Measurements from ENCODE around the gene REEP1.

REEP1 gene

DNA sequence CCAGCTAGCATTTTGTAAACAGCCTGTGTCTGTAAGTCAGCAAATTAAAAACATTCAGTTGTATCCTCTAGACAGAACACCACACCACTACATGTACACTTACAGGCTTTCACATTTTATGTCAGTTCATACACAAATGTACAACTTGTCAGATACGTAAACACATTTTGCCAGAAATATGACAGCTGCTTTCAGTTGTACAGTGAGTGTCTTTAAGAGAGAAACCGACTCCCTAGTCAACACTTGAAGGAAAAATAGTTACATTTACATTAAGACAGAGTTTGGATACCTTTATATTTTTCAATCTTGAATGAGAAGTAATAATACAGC lies 123.0 kb downstream of the REEP1 start:
- H3K4me2 ChIP-seq: no peak overlapping the region
- H3K36me3 ChIP-seq: peaks cover 41 to 54% (median 50%) of the 10 kb centered on the region in 11 experiments
- H3K9me3 ChIP-seq (replicated peaks in 1 of 11): peaks cover 0 to 7% (median 0%) of the 10 kb centered on the region in 11 experiments; a peak in 1 of 22 replicates
- no peak for TF ChIP-seq Cebpa-rat (IDR thresholded peaks at IDR 0.05)
- no peaks in the 10 kb centered on the region; a peak in 4 of 22 replicates for H4K20me1 ChIP-seq
- no peak overlapping the region for H3K9ac ChIP-seq
- peaks cover 21 to 25% (median 23%) of the 10 kb centered on the region in 10 experiments for H3K4me1 ChIP-seq
- no peak overlapping the region for H3K27ac ChIP-seq
- H3K27me3 ChIP-seq: no peaks in the 10 kb centered on the region
- no peak overlapping the region for H3K4me3 ChIP-seq

GRCh38 chr2:86213699-86214502 lies 123.5 kb downstream of the REEP1 start:
- no peak overlapping the region for H3K9ac ChIP-seq
- peaks cover 21 to 25% (median 23%) of the 10 kb centered on the region in 10 experiments for H3K4me1 ChIP-seq
- no peak for TF ChIP-seq Cebpa-rat (IDR thresholded peaks at IDR 0.05)
- no peaks in the 10 kb centered on the region for H3K27me3 ChIP-seq
- H3K9me3 ChIP-seq (replicated peaks in 1 of 11): peaks cover 0 to 7% (median 0%) of the 10 kb centered on the region in 11 experiments; a peak in 1 of 22 replicates
- no peak overlapping the region for H3K4me2 ChIP-seq
- H4K20me1 ChIP-seq: no peaks in the 10 kb centered on the region; a peak in 4 of 22 replicates
- H3K27ac ChIP-seq: no peak overlapping the region
- peaks cover 47 to 59% (median 55%) of the 10 kb centered on the region in 11 experiments for H3K36me3 ChIP-seq
- no peak overlapping the region for H3K4me3 ChIP-seq

- Histone ChIP-seq H3K27ac (no peak overlapping the region), H3K4me1 (peaks cover 13 to 22% (median 15%) of the 10 kb centered on the region in 10 experiments), H3K27me3 (no peaks in the 10 kb centered on the region), H3K4me3 (no peak overlapping the region), H4K20me1 (no peaks in the 10 kb centered on the region; a peak in 4 of 22 replicates), H3K4me2 (no peak overlapping the region), H3K9me3 (replicated peaks in 1 of 11) (peaks cover 0 to 5% (median 0%) of the 10 kb centered on the region in 11 experiments; a peak in 1 of 22 replicates), H3K36me3 (peaks cover 55 to 68% (median 64%) of the 10 kb centered on the region in 11 experiments), H3K9ac (no peak overlapping the region)
- TF ChIP-seq Cebpa-rat (IDR thresholded peaks at IDR 0.05): no peak
Observed at GRCh38 chr2:86213056-86213455, 124.4 kb downstream of the REEP1 start.

DNA sequence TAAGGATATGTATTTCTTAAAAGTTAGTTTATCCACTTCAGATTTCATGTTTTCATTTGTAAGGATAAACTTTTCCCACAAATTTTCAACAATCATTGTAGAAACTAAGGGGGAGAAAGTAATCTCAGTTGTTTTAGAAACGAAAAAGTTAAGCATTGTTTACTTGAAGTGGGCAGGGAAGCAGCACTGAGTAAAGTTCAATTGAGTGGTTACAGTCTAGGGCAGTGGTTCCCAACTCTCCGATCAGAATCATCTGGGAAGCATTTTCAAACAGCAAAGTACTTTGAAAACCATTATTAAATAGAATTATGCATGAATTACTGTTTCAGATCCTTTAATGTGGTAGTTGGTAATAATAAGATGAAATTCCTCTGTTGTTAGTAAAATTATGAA lies 125.6 kb downstream of the REEP1 start:
- Histone ChIP-seq H3K4me1 (peaks cover 0 to 9% (median 3%) of the 10 kb centered on the region in 10 experiments; a peak in 18 of 20 replicates), H3K27me3 (no peaks in the 10 kb centered on the region), H3K36me3 (peaks cover 68 to 80% (median 76%) of the 10 kb centered on the region in 11 experiments), H3K4me3 (no peak overlapping the region), H3K4me2 (no peak overlapping the region), H3K9ac (no peak overlapping the region), H3K9me3 (replicated peaks in 1 of 11) (no peaks in the 10 kb centered on the region), H4K20me1 (no peaks in the 10 kb centered on the region; a peak in 4 of 22 replicates), H3K27ac (no peak overlapping the region)
- TF ChIP-seq Cebpa-rat (IDR thresholded peaks at IDR 0.05): no peak

GRCh38 chr2:86211033-86211795 lies 126.2 kb downstream of the REEP1 start:
- no peak for TF ChIP-seq Cebpa-rat (IDR thresholded peaks at IDR 0.05)
- Histone ChIP-seq H3K36me3 (peaks cover 74 to 86% (median 82%) of the 10 kb centered on the region in 11 experiments), H3K4me2 (no peak overlapping the region), H3K27me3 (no peaks in the 10 kb centered on the region), H3K4me3 (no peak overlapping the region), H3K9ac (no peak overlapping the region), H4K20me1 (no peaks in the 10 kb centered on the region; a peak in 4 of 22 replicates), H3K4me1 (peaks cover 0 to 3% (median 0%) of the 10 kb centered on the region in 10 experiments; a peak in 4 of 20 replicates), H3K9me3 (replicated peaks in 1 of 11) (no peaks in the 10 kb centered on the region), H3K27ac (no peak overlapping the region)

DNA sequence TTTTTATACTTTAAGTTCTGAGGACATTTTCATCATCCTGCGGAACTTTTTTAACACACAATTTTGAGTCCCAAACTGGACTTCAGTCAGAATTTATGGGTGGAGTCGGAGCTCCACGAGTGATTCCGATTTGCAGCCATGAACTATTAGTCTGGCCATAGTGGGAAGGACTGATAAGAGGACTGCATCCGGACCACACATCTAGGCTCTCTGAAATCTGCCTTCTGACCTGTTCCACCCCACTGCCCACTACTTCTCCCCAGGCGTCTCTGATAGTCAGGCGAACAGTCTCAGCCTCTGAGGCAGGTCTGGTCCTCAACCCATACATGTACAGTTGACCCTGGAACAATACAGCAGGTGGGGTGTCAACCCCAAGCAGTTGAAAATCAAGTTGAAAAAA lies 133.0 kb downstream of the REEP1 start:
- no peak overlapping the region for H3K27ac ChIP-seq
- H3K4me1 ChIP-seq: peaks cover 15 to 30% (median 26%) of the 10 kb centered on the region in 10 experiments
- TF ChIP-seq Cebpa-rat (IDR thresholded peaks at IDR 0.05): no peak
- no peaks in the 10 kb centered on the region for H3K9me3 ChIP-seq (replicated peaks in 1 of 11)
- H3K4me3 ChIP-seq: no peak overlapping the region
- H3K36me3 ChIP-seq: peaks cover 39 to 58% (median 43%) of the 10 kb centered on the region in 11 experiments
- peak overlapping the region in 4 of 11 experiments; percentile 16 to 30 (median 24); a peak in 3 of 22 replicates for H3K4me2 ChIP-seq
- H4K20me1 ChIP-seq: peaks cover 0 to 23% (median 14%) of the 10 kb centered on the region in 11 experiments; a peak in 11 of 22 replicates
- H3K27me3 ChIP-seq: no peaks in the 10 kb centered on the region
- no peak overlapping the region for H3K9ac ChIP-seq

DNA sequence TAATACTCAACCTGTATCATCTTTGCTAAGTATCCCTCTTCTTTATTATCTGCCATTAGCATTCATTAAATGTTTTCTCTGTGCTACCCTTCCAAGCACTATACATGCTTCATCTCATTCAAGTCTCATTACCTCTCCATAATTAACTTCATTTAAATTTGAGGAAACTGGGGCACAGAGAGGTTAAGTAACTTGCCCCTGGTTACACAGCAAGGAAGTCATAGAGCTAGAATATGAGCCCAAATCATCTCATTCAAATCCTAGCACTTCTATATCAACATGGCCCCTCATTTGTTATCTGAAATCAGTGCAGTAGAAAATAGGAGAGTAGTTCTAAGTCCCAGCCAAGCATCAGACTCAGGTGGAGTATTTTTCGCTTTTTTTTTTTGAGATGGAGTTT lies 133.8 kb downstream of the REEP1 start:
- no peaks in the 10 kb centered on the region for H3K27me3 ChIP-seq
- H4K20me1 ChIP-seq: peaks cover 0 to 23% (median 14%) of the 10 kb centered on the region in 11 experiments; a peak in 11 of 22 replicates
- TF ChIP-seq Cebpa-rat (IDR thresholded peaks at IDR 0.05): no peak
- H3K4me2 ChIP-seq: peak overlapping the region; percentile 4 to 61 (median 31); a peak in 16 of 22 replicates
- peaks cover 30 to 50% (median 35%) of the 10 kb centered on the region in 11 experiments for H3K36me3 ChIP-seq
- no peak overlapping the region for H3K4me3 ChIP-seq
- H3K27ac ChIP-seq: no peak overlapping the region
- no peaks in the 10 kb centered on the region for H3K9me3 ChIP-seq (replicated peaks in 1 of 11)
- H3K9ac ChIP-seq: 0 out of 22 replicates have a peak overlapping the region, but pooled peaks of 1 of the 11 experiments have one; percentile 1
- peaks cover 19 to 35% (median 27%) of the 10 kb centered on the region in 10 experiments for H3K4me1 ChIP-seq

- Histone ChIP-seq H3K27me3 (no peaks in the 10 kb centered on the region), H3K4me1 (peaks cover 20 to 36% (median 30%) of the 10 kb centered on the region in 10 experiments), H3K9me3 (replicated peaks in 1 of 11) (no peaks in the 10 kb centered on the region), H3K27ac (no peak overlapping the region), H3K4me3 (no peak overlapping the region), H3K4me2 (no peak overlapping the region), H3K9ac (no peak overlapping the region), H3K36me3 (peaks cover 21 to 41% (median 26%) of the 10 kb centered on the region in 11 experiments), H4K20me1 (peaks cover 0 to 23% (median 14%) of the 10 kb centered on the region in 11 experiments; a peak in 11 of 22 replicates)
- no peak for TF ChIP-seq Cebpa-rat (IDR thresholded peaks at IDR 0.05)
Observed at GRCh38 chr2:86202702-86203101, 134.7 kb downstream of the REEP1 start.

DNA sequence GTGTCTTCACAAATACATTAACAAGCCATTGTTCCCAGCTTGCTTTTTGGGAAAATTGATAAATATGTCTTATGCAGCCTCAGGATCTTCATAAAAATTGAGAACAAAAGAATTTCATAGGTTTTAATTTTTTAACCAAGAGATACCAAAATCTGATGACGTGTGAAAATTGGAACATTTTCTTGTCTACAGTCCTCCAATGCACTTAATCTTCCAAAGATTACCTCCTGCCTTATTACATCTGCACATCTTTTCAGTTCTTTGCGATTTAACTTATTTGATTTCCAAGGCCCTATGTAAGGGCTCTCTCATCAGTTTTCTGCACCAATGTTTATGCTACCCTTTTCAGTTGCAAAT lies 135.1 kb downstream of the REEP1 start:
- Histone ChIP-seq H3K4me3 (no peak overlapping the region), H4K20me1 (peaks cover 0 to 23% (median 14%) of the 10 kb centered on the region in 11 experiments; a peak in 11 of 22 replicates), H3K4me2 (peak overlapping the region in 2 of 11 experiments; percentile 26 to 85; a peak in 2 of 22 replicates), H3K36me3 (peaks cover 17 to 37% (median 22%) of the 10 kb centered on the region in 11 experiments), H3K27ac (no peak overlapping the region), H3K9ac (0 out of 22 replicates have a peak overlapping the region, but pooled peaks of 1 of the 11 experiments have one; percentile 13), H3K27me3 (no peaks in the 10 kb centered on the region), H3K4me1 (peaks cover 20 to 39% (median 30%) of the 10 kb centered on the region in 10 experiments), H3K9me3 (replicated peaks in 1 of 11) (no peaks in the 10 kb centered on the region)
- no peak for TF ChIP-seq Cebpa-rat (IDR thresholded peaks at IDR 0.05)
